ENCODE data around the gene LAMP5.

Gene LAMP5

GRCh38 chr20:9578594-9578993 is 64.2 kb downstream of the LAMP5 start:
- in situ Hi-C loops (cut with HindIII; ENCODE audit: low sequenced_read_pairs): no loop called here
